Measurements from ENCODE around the gene CACNA1C.

DNA sequence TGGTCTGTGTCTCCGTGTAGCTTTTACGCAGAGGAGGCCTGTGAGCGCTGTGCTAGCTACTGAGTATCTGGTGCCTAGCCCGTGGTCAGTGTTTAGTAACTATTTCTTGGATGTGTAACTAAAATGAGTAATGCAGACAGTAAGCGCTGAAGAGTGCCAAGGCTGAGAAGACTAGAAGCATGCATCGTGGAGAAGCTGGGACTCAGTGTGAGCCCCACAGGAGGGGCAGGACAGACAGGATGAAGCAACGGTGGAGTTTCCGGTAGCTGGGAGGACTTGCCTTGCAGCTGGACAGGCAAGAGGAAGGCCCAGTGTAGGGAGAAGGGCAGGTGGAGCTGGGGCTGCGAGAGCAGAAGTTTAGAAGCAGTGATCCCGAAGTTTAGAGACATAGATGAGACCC is 508.6 kb downstream of the CACNA1C start:
- TF ChIP-seq CTCF (conservative IDR thresholded peaks at IDR 0.05), result no peak
- no peak for TF ChIP-seq ZFX (IDR thresholded peaks at IDR 0.05)

Measured in C4-2B (cell line).